Esophagus squamous epithelium (tissue), 4 donors: ENCODE measurements around the gene MYPN.

Experiments used
- POLR2A ChIP-seq, 4 donors: fragments of 450-650 bp; IDR thresholded peaks; one replicate each; pipeline ENCODE4 v1.6.1; 2017; ENCODE audit warnings: antibody characterized with exemption in 4 of 4, mild to moderate bottlenecking in 4 of 4, moderate library complexity in 3 of 4
- TF ChIP-seq, protein P1 (sequence below), 6 experiments: fragments of 450-650 bp in 4 of 6; fragments of 200-600 bp in 2 of 6; sonication (generic) in 2 of 6; IDR thresholded peaks; one replicate each; pipeline ENCODE4 v1.5.1; 2016 to 2019; ENCODE audit warnings: antibody characterized with exemption in 6 of 6, mild to moderate bottlenecking in 4 of 6, moderate library complexity in 4 of 6

DNA sequence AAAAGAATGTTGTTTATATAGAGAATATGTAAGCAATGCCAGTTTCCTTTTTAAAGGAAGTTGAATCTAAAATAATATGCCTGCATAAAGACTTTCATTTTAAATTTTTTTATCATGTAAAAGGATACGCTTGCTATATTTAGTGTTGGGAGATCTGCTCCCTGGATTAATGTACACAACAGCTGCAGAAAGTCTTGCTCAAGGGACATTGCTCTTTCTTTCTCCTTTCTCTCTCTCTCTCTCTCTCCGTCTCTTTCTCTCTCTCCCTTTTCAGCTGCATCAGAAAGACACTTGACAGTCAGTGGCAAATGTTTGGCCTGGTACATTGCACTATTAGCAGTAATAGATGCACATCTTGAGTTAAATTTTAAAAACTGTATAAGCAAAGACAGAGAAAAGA lies 739 bp downstream of the MYPN start:
- TF ChIP-seq, protein P1, sequence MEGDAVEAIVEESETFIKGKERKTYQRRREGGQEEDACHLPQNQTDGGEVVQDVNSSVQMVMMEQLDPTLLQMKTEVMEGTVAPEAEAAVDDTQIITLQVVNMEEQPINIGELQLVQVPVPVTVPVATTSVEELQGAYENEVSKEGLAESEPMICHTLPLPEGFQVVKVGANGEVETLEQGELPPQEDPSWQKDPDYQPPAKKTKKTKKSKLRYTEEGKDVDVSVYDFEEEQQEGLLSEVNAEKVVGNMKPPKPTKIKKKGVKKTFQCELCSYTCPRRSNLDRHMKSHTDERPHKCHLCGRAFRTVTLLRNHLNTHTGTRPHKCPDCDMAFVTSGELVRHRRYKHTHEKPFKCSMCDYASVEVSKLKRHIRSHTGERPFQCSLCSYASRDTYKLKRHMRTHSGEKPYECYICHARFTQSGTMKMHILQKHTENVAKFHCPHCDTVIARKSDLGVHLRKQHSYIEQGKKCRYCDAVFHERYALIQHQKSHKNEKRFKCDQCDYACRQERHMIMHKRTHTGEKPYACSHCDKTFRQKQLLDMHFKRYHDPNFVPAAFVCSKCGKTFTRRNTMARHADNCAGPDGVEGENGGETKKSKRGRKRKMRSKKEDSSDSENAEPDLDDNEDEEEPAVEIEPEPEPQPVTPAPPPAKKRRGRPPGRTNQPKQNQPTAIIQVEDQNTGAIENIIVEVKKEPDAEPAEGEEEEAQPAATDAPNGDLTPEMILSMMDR (IDR thresholded peaks at IDR 0.05), result no peak
- no peak for TF ChIP-seq POLR2A (IDR thresholded peaks at IDR 0.05)
